ENCODE results near the gene SIL1. TPM values are rescaled to one million over a fixed set of nuclear protein-coding genes. Genes with fewer than 3 reads are reported as not detected.

SIL1 gene
- total and polyA plus RNA-seq, 2 of the 4 experiments (the other 2 are of a cell fraction): 56.1 to 66.0 TPM

DNA sequence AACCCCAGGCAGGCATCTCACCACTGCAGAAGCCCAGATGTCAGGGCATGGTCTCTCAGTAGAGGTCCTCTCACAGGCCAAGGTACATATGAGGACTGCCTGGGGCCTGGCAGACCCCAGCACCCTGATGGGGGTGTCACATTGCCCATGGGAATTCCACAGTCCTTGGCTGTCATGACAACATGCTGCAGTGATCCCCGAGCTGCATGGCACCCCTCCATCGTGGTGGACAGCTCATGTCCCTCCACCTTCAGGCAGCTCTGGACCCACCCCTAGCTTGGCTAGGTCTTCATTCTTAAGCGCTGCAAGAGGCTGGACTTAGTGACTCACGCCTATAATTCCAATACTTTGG, 249.0 kb downstream of the SIL1 start:
- Histone ChIP-seq H2AFZ (replicated peaks; ENCODE audit: low read length, poor library complexity) (no peak overlapping the region), H4K5ac (ENCODE audit: low read depth, low read length) (no peak overlapping the region), H3K27ac (ENCODE audit: insufficient read depth, low read length) (no peak overlapping the region), H3K9ac (ENCODE audit: low read depth, low read length) (no peak overlapping the region), H2AK5ac (ENCODE audit: low read depth, low read length) (no peak overlapping the region), H3K18ac (ENCODE audit: low read depth, low read length) (no peak overlapping the region), H2BK120ac (ENCODE audit: low read depth, low read length) (no peak overlapping the region), H3K56ac (ENCODE audit: extremely low read depth, insufficient read depth, low read length) (no peak overlapping the region), H3K14ac (replicated peaks; ENCODE audit: low read depth, low read length) (no peak overlapping the region), H2AK9ac (replicated peaks; ENCODE audit: low read depth, low read length, poor library complexity) (no peak overlapping the region), H4K8ac (ENCODE audit: low read depth in 2 of 2, low read length in 2 of 2) (no peak overlapping the region), H3K4me3 (ENCODE audit: insufficient read depth, low read depth, low read length) (no peak overlapping the region), H4K91ac (ENCODE audit: insufficient read depth, low read depth, low read length) (no peak overlapping the region), H3K36me3 (ENCODE audit: control insufficient read depth, insufficient read depth, low read length) (peaks cover 10% of the 10 kb centered on the region; the same call in 1 of the 2 replicates), H2BK20ac (ENCODE audit: low read depth, low read length) (no peak overlapping the region), H3K4me1 (ENCODE audit: control insufficient read depth, insufficient read depth, low read length) (peaks cover 12% of the 10 kb centered on the region), H3K27me3 (ENCODE audit: control insufficient read depth, insufficient read depth, low read length) (no peaks in the 10 kb centered on the region), H3K4me2 (ENCODE audit: low read depth, low read length) (no peak overlapping the region), H3K23ac (ENCODE audit: low read depth, low read length) (no peak overlapping the region), H3K9me3 (ENCODE audit: control insufficient read depth, insufficient read depth, low read length) (no peaks in the 10 kb centered on the region), H3K9me1 (ENCODE audit: insufficient read depth, low read length) (peaks cover 11% of the 10 kb centered on the region; the same call in 1 of the 2 replicates), H3K4ac (ENCODE audit: low read depth, low read length) (no peak overlapping the region), H4K20me1 (ENCODE audit: insufficient read depth, low read length) (peaks cover 7% of the 10 kb centered on the region), H2BK5ac (ENCODE audit: low read depth, low read length, poor library complexity, severe bottlenecking) (no peak overlapping the region), H2BK15ac (ENCODE audit: low read depth, low read length) (no peak overlapping the region), H3K79me1 (ENCODE audit: low read depth in 1 of 2, low read length in 2 of 2) (no peaks in the 10 kb centered on the region; a peak in 1 of 4 replicates)
- no peak for ATAC-seq (ENCODE audit: low read depth)
- BruUV-seq (replicated peaks): no TSS peak
- ChIA-PET CTCF (no interaction called here), POLR2A (ENCODE audit: unreplicated experiment) (no interaction called here)
- 73% methylated on average over 3 of the region's 4 CpGs; no CpG with 5 or more reads in 1 of the 2 experiments for WGBS, 2 experiments (ENCODE audit: extremely low coverage in 2 of 2, insufficient read length in 1 of 2)
- no peak for DNase-seq
- dilution Hi-C loops (cut with HindIII; ENCODE audit: low sequenced_read_pairs, unreplicated experiment) (no loop called here), intact Hi-C loops (cut with micrococcal nuclease) (no loop called here), in situ Hi-C loops (cut with MboI; ENCODE audit: low sequenced_read_pairs) (no loop called here)
- TF ChIP-seq CEBPB (IDR thresholded peaks at IDR 0.05; ENCODE audit: low read depth, low read length) (no peak), CHD1 (IDR thresholded peaks at IDR 0.05; ENCODE audit: low read depth, low read length) (no peak), RFX5 (IDR thresholded peaks at IDR 0.05; ENCODE audit: low read depth, low read length) (no peak), RAD21 (IDR thresholded peaks at IDR 0.05; ENCODE audit: low read length) (no peak), FOS (IDR thresholded peaks at IDR 0.05; ENCODE audit: low read depth, low read length) (no peak), MAFK (IDR thresholded peaks at IDR 0.05; ENCODE audit: low read depth, low read length) (no peak), BHLHE40 (IDR thresholded peaks at IDR 0.05; ENCODE audit: low read depth, low read length) (no peak), MAZ (IDR thresholded peaks at IDR 0.05; ENCODE audit: borderline replicate concordance, low read depth, low read length) (no peak), RCOR1 (IDR thresholded peaks at IDR 0.05; ENCODE audit: insufficient replicate concordance, low read length) (no peak), MXI1 (IDR thresholded peaks at IDR 0.05; ENCODE audit: borderline replicate concordance, low read depth, low read length) (no peak), NFE2L2 (IDR thresholded peaks at IDR 0.05; ENCODE audit: low read depth, low read length) (no peak), SMC3 (IDR thresholded peaks at IDR 0.05; ENCODE audit: low read depth, low read length) (no peak)
- TF ChIP-seq, protein P1, sequence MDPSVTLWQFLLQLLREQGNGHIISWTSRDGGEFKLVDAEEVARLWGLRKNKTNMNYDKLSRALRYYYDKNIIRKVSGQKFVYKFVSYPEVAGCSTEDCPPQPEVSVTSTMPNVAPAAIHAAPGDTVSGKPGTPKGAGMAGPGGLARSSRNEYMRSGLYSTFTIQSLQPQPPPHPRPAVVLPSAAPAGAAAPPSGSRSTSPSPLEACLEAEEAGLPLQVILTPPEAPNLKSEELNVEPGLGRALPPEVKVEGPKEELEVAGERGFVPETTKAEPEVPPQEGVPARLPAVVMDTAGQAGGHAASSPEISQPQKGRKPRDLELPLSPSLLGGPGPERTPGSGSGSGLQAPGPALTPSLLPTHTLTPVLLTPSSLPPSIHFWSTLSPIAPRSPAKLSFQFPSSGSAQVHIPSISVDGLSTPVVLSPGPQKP (IDR thresholded peaks at IDR 0.05; ENCODE audit: borderline replicate concordance, low read depth, low read length): no peak
- TF ChIP-seq, protein P2, sequence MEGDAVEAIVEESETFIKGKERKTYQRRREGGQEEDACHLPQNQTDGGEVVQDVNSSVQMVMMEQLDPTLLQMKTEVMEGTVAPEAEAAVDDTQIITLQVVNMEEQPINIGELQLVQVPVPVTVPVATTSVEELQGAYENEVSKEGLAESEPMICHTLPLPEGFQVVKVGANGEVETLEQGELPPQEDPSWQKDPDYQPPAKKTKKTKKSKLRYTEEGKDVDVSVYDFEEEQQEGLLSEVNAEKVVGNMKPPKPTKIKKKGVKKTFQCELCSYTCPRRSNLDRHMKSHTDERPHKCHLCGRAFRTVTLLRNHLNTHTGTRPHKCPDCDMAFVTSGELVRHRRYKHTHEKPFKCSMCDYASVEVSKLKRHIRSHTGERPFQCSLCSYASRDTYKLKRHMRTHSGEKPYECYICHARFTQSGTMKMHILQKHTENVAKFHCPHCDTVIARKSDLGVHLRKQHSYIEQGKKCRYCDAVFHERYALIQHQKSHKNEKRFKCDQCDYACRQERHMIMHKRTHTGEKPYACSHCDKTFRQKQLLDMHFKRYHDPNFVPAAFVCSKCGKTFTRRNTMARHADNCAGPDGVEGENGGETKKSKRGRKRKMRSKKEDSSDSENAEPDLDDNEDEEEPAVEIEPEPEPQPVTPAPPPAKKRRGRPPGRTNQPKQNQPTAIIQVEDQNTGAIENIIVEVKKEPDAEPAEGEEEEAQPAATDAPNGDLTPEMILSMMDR (conservative IDR thresholded peaks at IDR 0.05; ENCODE audit: low read depth, low read length): no peak
- TF ChIP-seq, protein P3, sequence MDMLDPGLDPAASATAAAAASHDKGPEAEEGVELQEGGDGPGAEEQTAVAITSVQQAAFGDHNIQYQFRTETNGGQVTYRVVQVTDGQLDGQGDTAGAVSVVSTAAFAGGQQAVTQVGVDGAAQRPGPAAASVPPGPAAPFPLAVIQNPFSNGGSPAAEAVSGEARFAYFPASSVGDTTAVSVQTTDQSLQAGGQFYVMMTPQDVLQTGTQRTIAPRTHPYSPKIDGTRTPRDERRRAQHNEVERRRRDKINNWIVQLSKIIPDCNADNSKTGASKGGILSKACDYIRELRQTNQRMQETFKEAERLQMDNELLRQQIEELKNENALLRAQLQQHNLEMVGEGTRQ (IDR thresholded peaks at IDR 0.05; ENCODE audit: low read depth, low read length): no peak
